SH-SY5Y (cell line): ENCODE data around the gene RAD51.

Source experiments
- GATA2 ChIP-seq: IDR thresholded peaks from 2 replicates; pipeline ENCODE4 v1.6.1; 2011; ENCODE audit warnings: mild to moderate bottlenecking, low read depth, low read length
- GATA3 ChIP-seq: IDR thresholded peaks from 2 replicates; pipeline ENCODE4 v1.6.1; 2011; ENCODE audit warnings: low read depth, mild to moderate bottlenecking, low read length, moderate library complexity

DNA sequence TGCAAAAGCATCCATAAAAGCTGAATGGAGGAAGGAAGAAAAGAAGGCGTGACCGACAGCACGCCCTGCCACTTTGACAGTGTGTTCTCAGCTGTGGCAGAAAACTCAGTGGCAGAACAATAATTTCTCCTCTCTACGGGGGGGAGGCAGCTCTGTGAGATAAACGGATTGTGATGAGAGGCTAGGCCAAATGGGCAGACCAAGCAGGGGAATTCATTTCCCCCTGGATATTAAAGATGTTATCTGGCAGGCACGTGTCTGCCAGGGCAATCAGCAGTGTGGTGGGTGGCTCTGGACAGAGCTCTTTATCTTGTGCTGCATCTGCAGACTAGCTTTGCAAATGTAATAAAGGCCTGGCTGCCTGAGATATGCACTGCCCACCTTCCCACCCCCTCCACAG is 62.0 kb downstream of the RAD51 start:
- TF ChIP-seq GATA2 (peak; percentile 100), GATA3 (peak; percentile 97)
